ENCODE results near the gene GALNT1. TPM values are rescaled to one million over a fixed set of nuclear protein-coding genes. Genes with fewer than 3 reads are reported as not detected.

GALNT1 gene
- total RNA-seq (10 to 100 TPM; 27.9 to 32.0 TPM), polyA plus RNA-seq (10 to 100 TPM; 30.4 to 33.0 TPM)

DNA sequence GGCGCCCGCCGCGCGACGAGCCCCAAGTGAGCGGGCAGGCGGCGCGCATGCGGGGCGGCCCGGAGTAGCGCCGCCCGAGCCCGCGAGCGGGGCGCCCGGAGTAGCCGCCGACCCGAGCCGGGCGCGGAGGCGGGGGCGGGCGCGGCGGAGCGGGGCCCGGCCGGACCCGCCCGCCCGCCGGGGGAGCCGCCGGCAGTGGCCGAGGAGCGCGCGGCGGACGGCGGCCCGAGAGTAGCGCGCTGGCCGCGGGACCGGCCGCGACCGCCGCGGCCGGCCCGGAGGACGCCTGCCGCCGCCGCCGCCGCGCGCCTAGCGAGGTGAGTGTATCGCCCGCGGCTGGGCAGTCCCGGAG is at the start of gene GALNT1:
Gene GALNT1 (plus strand): TSS at position 195 of the 352 bp plus-strand sequence. CDS start 72,923 bp downstream, outside the sequence.
- H3K4me3 Mint-ChIP-seq: peak within 1 kb of the TSS; percentile 82 to 95 (median 88)
- H3K27ac Mint-ChIP-seq: peak within 1 kb of the TSS; percentile 37 to 90 (median 80)
- intact Hi-C loops (cut with micrococcal nuclease): loop anchor here (1.0 to 2.0 kb wide), 3 partner anchors 84 to 548 kb away; partner anchors contain the start of genes ELP2, INO80C, SLC39A6 and ZNF397
- H3K27me3 Mint-ChIP-seq: peaks cover 0 to 1% of the 10 kb centered on the region in 2 donors
- H3K4me1 ChIP-seq (ENCODE audit: insufficient read depth, low read length): peaks cover 18% of the 10 kb centered on the region
- peaks cover 18 to 30% (median 20%) of the 10 kb centered on the region in 4 donors for H3K4me1 Mint-ChIP-seq
- no peaks in the 10 kb centered on the region for H3K9me3 ChIP-seq (ENCODE audit: control insufficient read depth in 1 of 2, low read length in 2 of 2)
- peaks cover 0 to 2% of the 10 kb centered on the region in 2 donors for H3K36me3 Mint-ChIP-seq
- ChIA-PET CTCF (ENCODE audit: partially characterized antibody) (no interaction called here), POLR2A (ENCODE audit: partially characterized antibody) (interaction anchor here (0.7 to 2.5 kb wide), 9 partner anchors 9 to 511 kb away, joined by 3 to 15 read pairs (median 3); partner anchors contain the start of genes INO80C and ZNF24)
- no peaks in the 10 kb centered on the region for H3K36me3 ChIP-seq (ENCODE audit: insufficient read depth, low read length)
- H3K4me3 ChIP-seq (ENCODE audit: low read length in 2 of 2): peak within 1 kb of the TSS; percentile 13 to 49
- H3K27ac ChIP-seq (ENCODE audit: low read depth, low read length): peak within 1 kb of the TSS; percentile 59
- H3K27me3 ChIP-seq (ENCODE audit: insufficient read depth, low read length): no peaks in the 10 kb centered on the region
- DNase-seq: no peak
- no peaks in the 10 kb centered on the region for H3K9me3 Mint-ChIP-seq

DNA sequence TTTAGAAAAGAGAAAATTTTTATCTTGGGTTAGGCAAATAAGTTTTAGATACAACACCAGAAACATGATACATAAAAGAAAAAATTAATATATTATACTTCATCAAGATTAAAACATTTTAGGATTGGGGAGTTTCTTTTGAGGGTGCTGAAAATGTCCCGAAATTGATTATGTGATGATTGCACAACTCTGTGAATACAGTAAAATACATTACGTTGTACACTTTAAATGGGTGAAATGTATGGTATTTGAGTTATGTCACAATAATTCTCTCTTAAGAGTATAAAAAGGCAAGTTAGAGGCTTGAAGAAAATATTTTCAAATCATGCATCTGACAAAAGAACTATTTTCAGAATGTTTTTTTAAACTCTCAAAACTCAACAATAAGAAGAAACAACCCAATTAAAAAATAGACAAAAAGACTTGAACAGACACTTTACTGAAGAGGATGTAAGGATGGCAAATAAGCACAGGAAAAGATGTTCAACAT is 47.6 kb upstream of the GALNT1 start:
- intact Hi-C loops (cut with micrococcal nuclease): no loop called here
- Histone ChIP-seq H3K4me1 (ENCODE audit: insufficient read depth, low read length) (no peaks in the 10 kb centered on the region), H3K4me3 (ENCODE audit: low read length in 2 of 2) (no peak overlapping the region), H3K27ac (ENCODE audit: low read depth, low read length) (no peak overlapping the region), H3K36me3 (ENCODE audit: insufficient read depth, low read length) (no peaks in the 10 kb centered on the region), H3K9me3 (ENCODE audit: control insufficient read depth in 1 of 2, low read length in 2 of 2) (no peaks in the 10 kb centered on the region), H3K27me3 (ENCODE audit: insufficient read depth, low read length) (no peaks in the 10 kb centered on the region)
- Mint-ChIP-seq H3K4me3 (no peak overlapping the region), H3K27ac (no peak overlapping the region), H3K9me3 (peaks cover under 1 to 31% (median 22%) of the 10 kb centered on the region in 8 donors), H3K27me3 (peaks cover 7 to 17% of the 10 kb centered on the region in 2 donors), H3K36me3 (no peaks in the 10 kb centered on the region), H3K4me1 (no peaks in the 10 kb centered on the region)
- ChIA-PET POLR2A (ENCODE audit: partially characterized antibody) (no interaction called here), CTCF (ENCODE audit: partially characterized antibody) (no interaction called here)
- DNase-seq: no peak

DNA sequence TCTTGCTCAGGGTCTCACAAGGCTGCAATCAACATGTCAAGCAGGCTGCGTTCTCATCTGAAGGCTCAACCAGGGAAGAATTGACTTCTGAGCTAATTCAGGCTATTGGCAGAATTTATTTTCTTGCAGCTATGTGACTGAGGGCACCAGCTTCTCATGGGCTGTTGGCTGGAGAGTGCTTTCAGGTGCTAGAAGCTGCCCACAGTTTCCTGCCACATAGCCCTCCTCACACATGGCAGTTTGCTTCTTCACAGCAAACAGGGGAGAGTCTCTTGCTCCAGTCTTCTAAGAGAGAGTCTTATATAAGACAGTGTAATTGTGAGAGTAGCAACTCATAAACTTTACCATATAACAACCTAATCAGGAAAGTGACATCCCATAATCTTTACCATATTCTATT is 46.2 kb upstream of the GALNT1 start:
- H3K27ac ChIP-seq (ENCODE audit: low read depth, low read length): no peak overlapping the region
- no peaks in the 10 kb centered on the region for H3K27me3 ChIP-seq (ENCODE audit: insufficient read depth, low read length)
- no peaks in the 10 kb centered on the region for H3K9me3 ChIP-seq (ENCODE audit: control insufficient read depth in 1 of 2, low read length in 2 of 2)
- no peak overlapping the region for H3K4me3 ChIP-seq (ENCODE audit: low read length in 2 of 2)
- ChIA-PET POLR2A (ENCODE audit: partially characterized antibody) (no interaction called here), CTCF (ENCODE audit: partially characterized antibody) (no interaction called here)
- H3K36me3 ChIP-seq (ENCODE audit: insufficient read depth, low read length): no peaks in the 10 kb centered on the region
- intact Hi-C loops (cut with micrococcal nuclease): no loop called here
- Mint-ChIP-seq H3K4me3 (no peak overlapping the region), H3K4me1 (no peaks in the 10 kb centered on the region), H3K36me3 (no peaks in the 10 kb centered on the region), H3K9me3 (peaks cover 0 to 26% (median 18%) of the 10 kb centered on the region in 8 donors), H3K27ac (no peak overlapping the region), H3K27me3 (peaks cover 6 to 13% of the 10 kb centered on the region in 2 donors)
- H3K4me1 ChIP-seq (ENCODE audit: insufficient read depth, low read length): no peaks in the 10 kb centered on the region
- DNase-seq: no peak

DNA sequence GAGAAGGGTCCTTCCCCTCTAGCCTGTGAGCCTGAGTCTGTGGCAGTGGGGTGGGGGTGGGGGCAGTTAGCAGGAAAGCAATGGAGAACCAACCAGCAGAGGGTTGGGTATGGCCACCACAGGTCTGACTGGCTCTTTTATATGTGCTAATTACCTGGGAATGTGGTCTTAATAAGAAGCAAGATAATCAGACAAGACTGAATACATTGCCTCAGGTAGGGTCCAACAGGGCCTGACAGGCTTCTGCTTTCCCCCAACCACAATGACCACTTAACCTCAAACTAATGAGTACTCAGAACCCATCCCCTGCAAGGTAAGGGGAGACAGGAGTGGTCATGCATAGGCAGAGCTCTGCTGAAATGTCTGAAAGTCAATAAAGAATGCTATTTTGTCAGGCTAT is 39.2 kb upstream of the GALNT1 start:
- H3K27ac Mint-ChIP-seq: no peak overlapping the region

DNA sequence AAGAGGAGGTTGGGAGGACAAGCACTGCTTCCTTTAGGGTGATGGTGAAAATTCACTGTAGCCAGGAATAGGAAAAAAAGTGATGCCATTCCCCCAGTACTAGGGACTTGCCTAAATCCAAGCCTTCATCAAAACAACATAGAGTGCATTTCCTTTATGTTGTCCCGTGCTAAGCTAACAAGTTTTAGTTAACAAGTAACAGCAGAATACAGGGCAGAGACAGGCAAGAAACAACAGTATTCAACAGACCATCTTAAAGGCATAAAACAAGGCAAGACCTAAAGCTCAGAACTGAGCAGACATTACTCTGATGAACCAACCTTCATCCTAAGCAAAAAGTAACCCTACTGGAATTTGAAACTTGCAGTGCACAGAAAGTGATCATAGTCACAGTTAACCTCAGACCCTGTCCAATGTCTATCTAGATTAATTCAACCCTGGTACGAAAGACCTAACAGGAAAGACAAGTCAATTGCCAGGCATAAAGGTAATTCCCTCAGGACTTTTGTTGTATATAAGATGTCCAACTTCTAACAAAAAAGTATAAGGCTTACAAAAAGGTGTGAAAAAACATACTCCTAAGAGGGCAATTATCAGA is 34.4 kb upstream of the GALNT1 start:
- intact Hi-C loops (cut with micrococcal nuclease): no loop called here
- peaks cover 0 to 2% (median 0%) of the 10 kb centered on the region in 8 donors for H3K9me3 Mint-ChIP-seq
- H3K9me3 ChIP-seq (ENCODE audit: control insufficient read depth in 1 of 2, low read length in 2 of 2): no peaks in the 10 kb centered on the region
- no peak overlapping the region for H3K27ac Mint-ChIP-seq
- CTCF ChIA-PET (ENCODE audit: partially characterized antibody): no interaction called here
- POLR2A ChIA-PET (ENCODE audit: partially characterized antibody): no interaction called here
- H3K4me1 ChIP-seq (ENCODE audit: insufficient read depth, low read length): no peaks in the 10 kb centered on the region
- H3K27me3 ChIP-seq (ENCODE audit: insufficient read depth, low read length): no peaks in the 10 kb centered on the region
- no peaks in the 10 kb centered on the region for H3K4me1 Mint-ChIP-seq
- H3K36me3 Mint-ChIP-seq: no peaks in the 10 kb centered on the region
- H3K27me3 Mint-ChIP-seq: peaks cover 4 to 7% of the 10 kb centered on the region in 2 donors
- H3K27ac ChIP-seq (ENCODE audit: low read depth, low read length): no peak overlapping the region
- H3K36me3 ChIP-seq (ENCODE audit: insufficient read depth, low read length): no peaks in the 10 kb centered on the region
- H3K4me3 ChIP-seq (ENCODE audit: low read length in 2 of 2): no peak overlapping the region
- H3K4me3 Mint-ChIP-seq: no peak overlapping the region
- no peak for DNase-seq

More for the DNA sequence above, 39.2 kb upstream of the GALNT1 start:
- H3K36me3 ChIP-seq (ENCODE audit: insufficient read depth, low read length): no peaks in the 10 kb centered on the region
- Mint-ChIP-seq H3K36me3 (no peaks in the 10 kb centered on the region), H3K27me3 (peaks cover 4 to 10% of the 10 kb centered on the region in 2 donors), H3K4me3 (no peak overlapping the region), H3K9me3 (peaks cover 0 to 2% (median 0%) of the 10 kb centered on the region in 8 donors), H3K4me1 (no peaks in the 10 kb centered on the region)
- no peak overlapping the region for H3K4me3 ChIP-seq (ENCODE audit: low read length in 2 of 2)
- no peak overlapping the region for H3K27ac ChIP-seq (ENCODE audit: low read depth, low read length)
- no peaks in the 10 kb centered on the region for H3K9me3 ChIP-seq (ENCODE audit: control insufficient read depth in 1 of 2, low read length in 2 of 2)
- intact Hi-C loops (cut with micrococcal nuclease): no loop called here
- no peak for DNase-seq
- no peaks in the 10 kb centered on the region for H3K4me1 ChIP-seq (ENCODE audit: insufficient read depth, low read length)
- no peaks in the 10 kb centered on the region for H3K27me3 ChIP-seq (ENCODE audit: insufficient read depth, low read length)
- ChIA-PET POLR2A (ENCODE audit: partially characterized antibody) (no interaction called here), CTCF (ENCODE audit: partially characterized antibody) (no interaction called here)

DNA sequence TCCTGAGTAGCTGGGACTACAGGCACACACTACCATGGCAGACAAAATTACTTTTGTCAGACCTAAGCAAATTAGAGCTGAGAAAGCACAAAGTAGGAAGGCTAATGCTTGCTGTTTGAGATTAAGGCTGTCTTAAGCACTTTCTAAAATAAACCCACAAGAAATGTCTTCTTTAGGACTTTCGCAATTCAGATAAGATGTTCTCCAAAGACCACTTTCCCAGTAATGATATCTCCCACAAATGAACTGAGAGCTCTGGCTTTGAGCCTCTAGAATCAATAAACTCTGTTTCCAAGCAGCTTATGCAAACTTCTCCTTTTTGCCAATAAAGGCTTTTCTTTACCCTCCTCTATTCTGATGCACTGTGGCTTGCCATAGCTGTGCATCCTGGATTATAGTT is 32.0 kb upstream of the GALNT1 start:
- no peak for DNase-seq
- no peaks in the 10 kb centered on the region for H3K36me3 ChIP-seq (ENCODE audit: insufficient read depth, low read length)
- Mint-ChIP-seq H3K4me3 (no peak overlapping the region), H3K9me3 (peaks cover 0 to 2% (median 0%) of the 10 kb centered on the region in 8 donors), H3K27ac (no peak overlapping the region), H3K4me1 (no peaks in the 10 kb centered on the region), H3K27me3 (peaks cover 4% of the 10 kb centered on the region in 2 donors), H3K36me3 (no peaks in the 10 kb centered on the region)
- H3K4me1 ChIP-seq (ENCODE audit: insufficient read depth, low read length): no peaks in the 10 kb centered on the region
- intact Hi-C loops (cut with micrococcal nuclease): no loop called here
- H3K27me3 ChIP-seq (ENCODE audit: insufficient read depth, low read length): no peaks in the 10 kb centered on the region
- POLR2A ChIA-PET (ENCODE audit: partially characterized antibody): no interaction called here
- CTCF ChIA-PET (ENCODE audit: partially characterized antibody): no interaction called here
- no peaks in the 10 kb centered on the region for H3K9me3 ChIP-seq (ENCODE audit: control insufficient read depth in 1 of 2, low read length in 2 of 2)
- H3K4me3 ChIP-seq (ENCODE audit: low read length in 2 of 2): no peak overlapping the region
- no peak overlapping the region for H3K27ac ChIP-seq (ENCODE audit: low read depth, low read length)

DNA sequence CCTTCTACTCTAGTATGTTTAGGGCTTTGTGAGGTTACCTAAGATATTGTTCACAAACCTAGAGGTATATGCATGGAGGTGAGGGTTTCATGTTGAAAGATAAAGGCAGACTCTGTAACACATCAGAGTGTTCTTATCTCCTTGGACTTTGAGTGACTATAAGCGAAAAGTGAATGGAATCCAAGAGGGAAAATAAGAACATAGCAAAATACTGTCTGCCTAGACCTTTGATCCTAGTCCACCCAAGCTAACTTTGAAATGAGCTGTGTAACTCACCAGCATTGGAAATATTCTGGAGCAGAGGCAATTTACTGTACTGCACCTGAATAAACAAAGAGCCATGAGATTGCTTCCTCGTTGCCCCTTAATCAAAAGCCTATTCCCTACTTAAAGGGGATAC is 28.2 kb upstream of the GALNT1 start:
- intact Hi-C loops (cut with micrococcal nuclease): no loop called here
- POLR2A ChIA-PET (ENCODE audit: partially characterized antibody): no interaction called here

More for the DNA sequence above, 28.2 kb upstream of the GALNT1 start:
- CTCF ChIA-PET (ENCODE audit: partially characterized antibody): interaction anchor here (0.7 kb wide), 1 partner anchor 728 kb away, joined by 3 read pairs; no protein-coding TSS in a partner anchor
- Mint-ChIP-seq H3K27ac (no peak overlapping the region), H3K27me3 (peaks cover 7 to 8% of the 10 kb centered on the region in 2 donors), H3K9me3 (peaks cover 0 to 4% (median 0%) of the 10 kb centered on the region in 8 donors), H3K36me3 (no peaks in the 10 kb centered on the region), H3K4me3 (no peak overlapping the region), H3K4me1 (no peaks in the 10 kb centered on the region)
- Histone ChIP-seq H3K27me3 (ENCODE audit: insufficient read depth, low read length) (no peaks in the 10 kb centered on the region), H3K36me3 (ENCODE audit: insufficient read depth, low read length) (no peaks in the 10 kb centered on the region), H3K4me3 (ENCODE audit: low read length in 2 of 2) (no peak overlapping the region), H3K4me1 (ENCODE audit: insufficient read depth, low read length) (no peaks in the 10 kb centered on the region), H3K27ac (ENCODE audit: low read depth, low read length) (no peak overlapping the region), H3K9me3 (ENCODE audit: control insufficient read depth in 1 of 2, low read length in 2 of 2) (no peaks in the 10 kb centered on the region)
- no peak for DNase-seq

Data from CD4-positive, alpha-beta memory T cell (primary cell).